ENCODE data around the gene INAFM1. TPM values are rescaled to one million over a fixed set of nuclear protein-coding genes. Genes with fewer than 3 reads are reported as not detected.

Gene INAFM1
- total RNA-seq, 2 experiments from 2014 or later: 5.0 to 7.6 TPM

- Histone ChIP-seq H3K9me2 (ENCODE audit: insufficient read depth, low read length) (no peaks in the 10 kb centered on the region), H3K4me2 (ENCODE audit: low read length) (peak overlapping the region; percentile 99), H3K27ac (ENCODE audit: low read depth, low read length, poor library complexity, severe bottlenecking) (peak overlapping the region; percentile 97), H3K36me3 (ENCODE audit: insufficient read depth, low read length) (peaks cover 6% of the 10 kb centered on the region; the same call in 1 of the 2 replicates), H3K79me2 (ENCODE audit: insufficient read depth, low read depth, low read length) (no peaks in the 10 kb centered on the region), H3K4me1 (ENCODE audit: insufficient read depth, low read length, poor library complexity, severe bottlenecking) (peaks cover 65% of the 10 kb centered on the region), H4K20me1 (ENCODE audit: insufficient read depth, low read length) (no peaks in the 10 kb centered on the region), H2AFZ (ENCODE audit: low read length) (0 out of 2 replicates have a peak overlapping the region, but pooled peaks have one; percentile 52), H3K9me3 (ENCODE audit: low read length) (no peaks in the 10 kb centered on the region), H3K4me3 (ENCODE audit: low read depth, low read length, poor library complexity, severe bottlenecking) (peak overlapping the region; percentile 90)
- intact Hi-C loops (cut with micrococcal nuclease; ENCODE audit: unreplicated experiment): no loop called here
- POLR2A ChIA-PET: interaction anchor here (1.0 kb wide), 1 partner anchor 12 kb away, joined by 3 read pairs; no protein-coding TSS in a partner anchor
- CTCF ChIA-PET (ENCODE audit: unreplicated experiment): no interaction called here
- no peak for TF ChIP-seq EZH2phosphoT487 (IDR thresholded peaks at IDR 0.05; ENCODE audit: borderline replicate concordance, low read depth, low read length)
- TF ChIP-seq CTCF (conservative IDR thresholded peaks at IDR 0.05; ENCODE audit: low read length): no peak
- BruUV-seq (replicated peaks): no TSS peak
- peak; percentile 59 for DNase-seq (ENCODE audit: low spot score)
Measured at GRCh38 chr19:47228168-47228936, 46.3 kb upstream of the INAFM1 start.

DNA sequence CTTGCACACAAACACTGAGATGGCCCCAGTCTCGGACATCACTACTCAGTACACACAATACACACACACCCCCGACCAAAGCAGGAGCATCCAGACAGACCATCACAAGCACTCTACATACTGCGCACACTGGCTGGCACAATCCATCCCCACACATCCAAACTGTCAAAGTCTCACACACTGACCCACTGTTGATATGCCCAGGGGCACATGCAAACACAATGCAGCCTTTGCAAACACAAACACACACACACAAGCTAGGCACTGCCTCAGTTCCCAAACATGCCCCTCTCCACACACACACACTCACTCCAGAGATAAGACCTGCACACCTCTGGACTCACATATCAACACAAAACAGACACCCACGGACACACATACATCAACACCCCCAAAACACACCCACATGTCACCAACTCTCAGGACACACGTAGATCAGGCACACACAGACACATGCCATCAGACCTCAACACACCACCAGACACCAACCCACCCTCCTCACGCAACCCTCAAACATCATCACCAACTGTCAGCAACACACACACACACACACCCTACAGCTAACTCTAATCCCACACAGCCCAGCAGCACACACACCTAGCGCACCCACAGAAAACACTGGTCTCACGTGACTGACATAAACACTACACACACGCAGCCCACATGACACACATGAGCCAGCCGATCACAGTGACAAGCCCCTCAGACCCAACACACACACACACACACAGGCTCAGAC is 45.6 kb upstream of the INAFM1 start:
- BruUV-seq (replicated peaks): no TSS peak
- POLR2A ChIA-PET: interaction anchor here (1.0 kb wide), 1 partner anchor 13 kb away, joined by 3 read pairs; no protein-coding TSS in a partner anchor
- H3K27ac ChIP-seq (ENCODE audit: low read depth, low read length, poor library complexity, severe bottlenecking): peak overlapping the region; percentile 97

More for the DNA sequence above, 45.6 kb upstream of the INAFM1 start:
- Histone ChIP-seq H3K79me2 (ENCODE audit: insufficient read depth, low read depth, low read length) (no peaks in the 10 kb centered on the region), H3K4me2 (ENCODE audit: low read length) (peak overlapping the region; percentile 99), H3K4me1 (ENCODE audit: insufficient read depth, low read length, poor library complexity, severe bottlenecking) (peaks cover 60% of the 10 kb centered on the region), H3K4me3 (ENCODE audit: low read depth, low read length, poor library complexity, severe bottlenecking) (peak overlapping the region; percentile 90), H3K9me2 (ENCODE audit: insufficient read depth, low read length) (no peaks in the 10 kb centered on the region), H3K9me3 (ENCODE audit: low read length) (no peaks in the 10 kb centered on the region), H2AFZ (ENCODE audit: low read length) (no peak overlapping the region; the same call in 1 of the 2 replicates), H3K36me3 (ENCODE audit: insufficient read depth, low read length) (peaks cover 6% of the 10 kb centered on the region; the same call in 1 of the 2 replicates), H4K20me1 (ENCODE audit: insufficient read depth, low read length) (no peaks in the 10 kb centered on the region)
- DNase-seq (ENCODE audit: low spot score): peak; percentile 42
- TF ChIP-seq EZH2phosphoT487 (IDR thresholded peaks at IDR 0.05; ENCODE audit: borderline replicate concordance, low read depth, low read length): no peak
- no peak for TF ChIP-seq CTCF (conservative IDR thresholded peaks at IDR 0.05; ENCODE audit: low read length)
- CTCF ChIA-PET (ENCODE audit: unreplicated experiment): interaction anchor here (1.1 to 1.2 kb wide), 2 partner anchors 18 to 20 kb away, joined by 3 read pairs; no protein-coding TSS in a partner anchor
- intact Hi-C loops (cut with micrococcal nuclease; ENCODE audit: unreplicated experiment): no loop called here

Data from OCI-LY7 (cell line).